ENCODE measurements around the gene SRL. TPM values are rescaled to one million over a fixed set of nuclear protein-coding genes. Genes with fewer than 3 reads are reported as not detected.
A peak's percentile ranks its signal among the peaks of the same experiment; 100 is the strongest.

Gene SRL
- total and polyA plus RNA-seq, 2 experiments from 2014 or later: not detected

- Mint-ChIP-seq H3K27me3 (ENCODE audit: insufficient read depth, low read depth, poor library complexity) (peaks cover 8% of the 10 kb centered on the region), H3K9me3 (no peaks in the 10 kb centered on the region; the same call in 2 of the 3 replicates), H3K4me1 (peaks cover 25% of the 10 kb centered on the region), H3K4me3 (no peak overlapping the region), H3K36me3 (ENCODE audit: low read depth) (no peaks in the 10 kb centered on the region; the same call in 2 of the 3 replicates), H3K27ac (no peak overlapping the region)
- Histone ChIP-seq H3F3A (replicated peaks; ENCODE audit: low read depth) (no peaks in the 10 kb centered on the region), H3K9me2 (ENCODE audit: insufficient read depth) (0 out of 2 replicates have a peak, but pooled peaks cover 5% of the 10 kb centered on the region), H2AFZ (peak overlapping the region; percentile 93), H3K27me3 (ENCODE audit: insufficient read depth) (no peaks in the 10 kb centered on the region), H3K4me2 (peak overlapping the region; percentile 23; the same call in 1 of the 2 replicates), H3K4me1 (ENCODE audit: insufficient read depth) (peaks cover 10% of the 10 kb centered on the region), H3K36me3 (ENCODE audit: insufficient read depth) (no peaks in the 10 kb centered on the region), H3K27ac (ENCODE audit: low read depth) (no peak overlapping the region), H3K79me2 (replicated peaks; ENCODE audit: insufficient read depth) (no peaks in the 10 kb centered on the region), H4K20me1 (replicated peaks; ENCODE audit: insufficient read depth) (no peaks in the 10 kb centered on the region), H3K4me3 (no peak overlapping the region)
- ATAC-seq: no peak
- TF ChIP-seq ZNF462 (CRISPR knock-in tag; IDR thresholded peaks at IDR 0.05) (no peak), ZNF114 (CRISPR knock-in tag; IDR thresholded peaks at IDR 0.05) (no peak), REST (IDR thresholded peaks at IDR 0.05; ENCODE audit: unreplicated experiment) (no peak), ZNF331 (CRISPR knock-in tag; IDR thresholded peaks at IDR 0.05; ENCODE audit: low read depth) (no peak), EZH2 (IDR thresholded peaks at IDR 0.05; ENCODE audit: low read depth, unreplicated experiment) (no peak), STAT1 (IDR thresholded peaks at IDR 0.05; ENCODE audit: unreplicated experiment) (no peak), POLR2AphosphoS5 (IDR thresholded peaks at IDR 0.05; ENCODE audit: low read depth) (no peak), JUNB (IDR thresholded peaks at IDR 0.05; ENCODE audit: unreplicated experiment) (no peak), NANOG (IDR thresholded peaks at IDR 0.05; ENCODE audit: borderline replicate concordance) (no peak), CTCF (conservative IDR thresholded peaks at IDR 0.05; ENCODE audit: low read depth in 2 of 2) (no peak), EZH2phosphoT487 (IDR thresholded peaks at IDR 0.05; ENCODE audit: unreplicated experiment) (no peak), CREB1 (CRISPR knock-in tag; IDR thresholded peaks at IDR 0.05; ENCODE audit: low read depth) (no peak), ETS1 (IDR thresholded peaks at IDR 0.05) (no peak)
- DNase-seq (ENCODE audit: low spot score): no peak
These were observed 28.1 kb downstream of the SRL start for GRCh38 chr16:4213737-4214136.

All from GM23338 (cell line).